IMR-90 (cell line): Measurements from ENCODE around the gene ALPI. TPM values are rescaled to one million over a fixed set of nuclear protein-coding genes. Genes with fewer than 3 reads are reported as not detected.

Source experiments
- ATAC-seq: fragments of 200-7000 bp; cut with Tn5 transposase; 2 replicates; pipeline ENCODE4 v1.9.1; 2020; ENCODE audit warnings: low read depth, mild to moderate bottlenecking, moderate library complexity
- BruUV-seq: library from RNA; stranded (reverse); fragments of 400-500 nt; replicated peaks from 2 replicates; lab custom pipeline; 2021; lab: Mats Ljungman, UMichigan
- CTCF ChIA-PET: fragments of 300-600 bp; formaldehyde crosslinking; extraction: SDS; loops from one replicate; lab custom pipeline; 2021; ENCODE audit warnings: antibody characterized with exemption; lab: Yijun Ruan, JAX
- POLR2A ChIA-PET: fragments of 300-600 bp; sonication (Branson Sonifier 250); formaldehyde crosslinking; loops from one replicate; lab custom pipeline; 2022; ENCODE audit warnings: antibody characterized with exemption; ENCODE audit not compliant: unreplicated experiment; lab: Charles Lee
- DNase-seq: peaks from one replicate; pipeline ENCODE4 v3.0.0; 2013
- H2AFZ ChIP-seq: replicated peaks from 2 replicates; pipeline ENCODE3; 2013; ENCODE audit warnings: low read length, mild to moderate bottlenecking; ENCODE audit not compliant: poor library complexity
- H2AK5ac ChIP-seq: 2 replicates; pipeline ENCODE4 v1.6.1; 2013; ENCODE audit warnings: low read depth, low read length, inconsistent platforms
- H2AK9ac ChIP-seq: replicated peaks from 2 replicates; pipeline ENCODE3; 2013; ENCODE audit warnings: mild to moderate bottlenecking, low read depth, low read length, moderate library complexity; ENCODE audit not compliant: poor library complexity
- H2BK120ac ChIP-seq: 2 replicates; pipeline ENCODE4 v1.6.1; 2013; ENCODE audit warnings: low read depth, low read length, inconsistent platforms
- H2BK15ac ChIP-seq: 3 replicates; pipeline ENCODE4 v1.6.1; 2013; ENCODE audit warnings: low read depth, low read length, inconsistent platforms
- H2BK20ac ChIP-seq: 2 replicates; pipeline ENCODE4 v1.6.1; 2013; ENCODE audit warnings: low read depth, mild to moderate bottlenecking, inconsistent platforms, low read length, moderate library complexity
- H2BK5ac ChIP-seq: 2 replicates; pipeline ENCODE4 v1.6.1; 2013; ENCODE audit warnings: mild to moderate bottlenecking, low read depth, low read length, inconsistent platforms; ENCODE audit not compliant: poor library complexity, severe bottlenecking
- H3K14ac ChIP-seq: replicated peaks from 2 replicates; pipeline ENCODE4 v1.6.1; 2013; ENCODE audit warnings: low read depth, low read length, inconsistent platforms
- H3K18ac ChIP-seq: 2 replicates; pipeline ENCODE4 v1.6.1; 2013; ENCODE audit warnings: low read depth, low read length, control low read depth
- H3K23ac ChIP-seq: 2 replicates; pipeline ENCODE4 v1.6.1; 2013; ENCODE audit warnings: low read depth, low read length, inconsistent platforms
- H3K27ac ChIP-seq: 2 replicates; pipeline ENCODE4 v1.5.1; 2013; ENCODE audit warnings: mild to moderate bottlenecking, control low read depth, low read length; ENCODE audit not compliant: insufficient read depth
- H3K27me3 ChIP-seq: 2 replicates; pipeline ENCODE4 v1.6.1; 2013; ENCODE audit warnings: low read length; ENCODE audit not compliant: control insufficient read depth, insufficient read depth
- H3K36me3 ChIP-seq: 2 replicates; pipeline ENCODE4 v1.6.1; 2013; ENCODE audit warnings: low read length, mixed read lengths; ENCODE audit not compliant: control insufficient read depth, insufficient read depth
- H3K4ac ChIP-seq: 2 replicates; pipeline ENCODE4 v1.6.1; 2013; ENCODE audit warnings: low read depth, low read length, inconsistent platforms
- H3K4me1 ChIP-seq: 2 replicates; pipeline ENCODE4 v1.6.1; 2013; ENCODE audit warnings: low read length, mixed read lengths; ENCODE audit not compliant: control insufficient read depth, insufficient read depth
- H3K4me2 ChIP-seq: 2 replicates; pipeline ENCODE4 v1.6.1; 2013; ENCODE audit warnings: low read depth, mild to moderate bottlenecking, control low read depth, low read length, moderate library complexity
- H3K4me3 ChIP-seq: 2 replicates; pipeline ENCODE4 v1.5.1; 2013; ENCODE audit warnings: low read depth, mild to moderate bottlenecking, control low read depth, low read length, moderate library complexity; ENCODE audit not compliant: insufficient read depth
- H3K56ac ChIP-seq: 2 replicates; pipeline ENCODE4 v1.6.1; 2013; ENCODE audit warnings: low read length, inconsistent platforms; ENCODE audit not compliant: insufficient read depth; ENCODE audit errors: extremely low read depth
- H3K79me1 ChIP-seq, 2 experiments: 2 replicates each; pipeline ENCODE4 v1.6.1; 2013; ENCODE audit warnings: low read length in 2 of 2, inconsistent platforms in 1 of 2, low read depth in 1 of 2
- H3K9ac ChIP-seq: 2 replicates; pipeline ENCODE4 v1.6.1; 2013; ENCODE audit warnings: low read depth, low read length, control low read depth
- H3K9me1 ChIP-seq: 2 replicates; pipeline ENCODE4 v1.6.1; 2013; ENCODE audit warnings: low read length, inconsistent platforms; ENCODE audit not compliant: insufficient read depth
- H3K9me3 ChIP-seq: 2 replicates; pipeline ENCODE4 v1.6.1; 2013; ENCODE audit warnings: low read length; ENCODE audit not compliant: control insufficient read depth, insufficient read depth
- H4K20me1 ChIP-seq: 2 replicates; pipeline ENCODE4 v1.6.1; 2013; ENCODE audit warnings: low read length, inconsistent platforms; ENCODE audit not compliant: insufficient read depth
- H4K5ac ChIP-seq: 2 replicates; pipeline ENCODE4 v1.6.1; 2013; ENCODE audit warnings: mild to moderate bottlenecking, low read depth, low read length, control low read depth
- H4K8ac ChIP-seq, 2 experiments: 2 replicates each; pipeline ENCODE4 v1.6.1; 2013; ENCODE audit warnings: low read depth in 2 of 2, low read length in 2 of 2, control low read depth in 1 of 2, inconsistent platforms in 1 of 2
- H4K91ac ChIP-seq: 2 replicates; pipeline ENCODE4 v1.6.1; 2013; ENCODE audit warnings: low read depth, low read length, inconsistent platforms; ENCODE audit not compliant: insufficient read depth
- BHLHE40 ChIP-seq: fragments of 150-350 bp; IDR thresholded peaks from 2 replicates; pipeline ENCODE4 v1.6.1; 2016; ENCODE audit warnings: mild to moderate bottlenecking, low read depth, low read length
- CHD1 ChIP-seq: IDR thresholded peaks from 2 replicates; pipeline ENCODE4 v1.6.1; 2012; ENCODE audit warnings: low read depth, low read length, improper control_type of control experiment
- FOS ChIP-seq: fragments of 150-350 bp; IDR thresholded peaks from 2 replicates; pipeline ENCODE4 v1.6.1; 2016; ENCODE audit warnings: low read depth, low read length
- MAFK ChIP-seq: IDR thresholded peaks from 2 replicates; pipeline ENCODE4 v1.6.1; 2012; ENCODE audit warnings: low read depth, low read length, improper control_type of control experiment
- MXI1 ChIP-seq: IDR thresholded peaks from 2 replicates; pipeline ENCODE4 v1.6.1; 2012; ENCODE audit warnings: low read depth, mild to moderate bottlenecking, low read length, moderate library complexity, borderline replicate concordance
- RCOR1 ChIP-seq: IDR thresholded peaks from 2 replicates; pipeline ENCODE4 v1.6.1; 2012; ENCODE audit warnings: mild to moderate bottlenecking, low read length, improper control_type of control experiment; ENCODE audit not compliant: insufficient replicate concordance
- RFX5 ChIP-seq: IDR thresholded peaks from 2 replicates; pipeline ENCODE4 v1.8.0; 2012; ENCODE audit warnings: low read depth, mild to moderate bottlenecking, low read length, moderate library complexity
- WGBS, 2 experiments: methylation state at CpG; one replicate each; pipeline versions ENCODE4 v1.1.5 to v1.1.7; 2013; ENCODE audit warnings: missing lambda C conversion rate in 2 of 2; ENCODE audit not compliant: insufficient read length in 1 of 2; ENCODE audit errors: extremely low coverage in 2 of 2; 5-methylcytosine and 5-hydroxymethylcytosine counted together
- dilution Hi-C: fragments of 300-500 bp; cut with HindIII; formaldehyde crosslinking; loops from one replicate; pipeline ENCODE4 v1.14.3; 2018; ENCODE audit warnings: low sequenced_read_pairs; ENCODE audit not compliant: unreplicated experiment
- in situ Hi-C: fragments of 300-500 bp; cut with MboI; formaldehyde crosslinking; loops from 3 replicates; pipeline ENCODE4 v1.14.3; 2019; ENCODE audit warnings: low sequenced_read_pairs, inconsistent platforms, mixed read lengths
- intact Hi-C: fragments of 100-400 bp; cut with micrococcal nuclease; formaldehyde crosslinking; loops from 2 replicates; pipeline ENCODE4 v1.10.0; 2022
- polyA plus RNA-seq, 3 experiments: library from polyadenylated mRNA; depleted of rRNA; stranded (reverse); fragments of >200 nt; gene quantifications; 2 replicates each; pipeline ENCODE4 v1.2.3, GENCODE V29; 2012; ENCODE audit warnings: low replicate concordance in 1 of 3
- total RNA-seq: library from RNA; depleted of rRNA; stranded (reverse); fragments of >200 nt; gene quantifications from 2 replicates; pipeline ENCODE4 v1.2.3, GENCODE V29; 2012

The ALPI gene
- total and polyA plus RNA-seq, 2 of the 4 experiments (the other 2 are of a cell fraction) = not detected

DNA sequence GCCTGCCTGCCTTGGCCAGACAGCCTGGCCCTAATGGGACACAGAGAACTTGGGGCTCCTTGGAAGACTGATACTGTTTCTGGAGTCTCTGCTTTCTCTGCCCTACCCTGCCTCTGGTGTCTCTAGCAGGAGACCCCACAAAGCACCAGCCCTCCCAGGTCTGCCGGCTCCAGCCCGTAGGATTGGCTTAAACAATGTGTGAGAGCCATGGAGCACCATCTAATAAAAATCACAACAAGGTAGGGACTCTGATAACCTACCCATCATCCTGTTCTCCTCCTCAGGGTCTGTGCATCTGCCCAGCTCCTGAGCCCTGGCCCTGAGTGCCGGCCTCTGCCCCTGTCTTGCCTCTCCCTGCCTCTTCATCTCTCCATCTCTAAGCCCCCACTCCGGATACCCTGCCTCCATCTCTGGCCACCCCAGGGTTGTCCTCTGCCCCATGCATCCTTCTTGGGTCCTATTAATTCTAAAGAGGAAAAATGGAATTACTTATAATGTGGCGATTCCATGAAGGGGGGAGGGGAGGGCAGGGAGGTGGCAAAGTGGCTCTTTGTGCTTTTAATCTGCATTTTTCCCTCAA lies 32.9 kb downstream of the ALPI start:
- Histone ChIP-seq H2BK20ac (no peak overlapping the region), H3K27me3 (peaks cover 69% of the 10 kb centered on the region), H3K4me3 (no peak overlapping the region), H2BK15ac (no peak overlapping the region), H2BK5ac (no peak overlapping the region), H3K27ac (no peak overlapping the region), H4K20me1 (no peaks in the 10 kb centered on the region; the same call in 1 of the 2 replicates), H3K9me3 (no peaks in the 10 kb centered on the region), H3K4me2 (no peak overlapping the region), H4K8ac (no peak overlapping the region), H3K9ac (no peak overlapping the region), H3K36me3 (no peaks in the 10 kb centered on the region), H2AK9ac (no peak overlapping the region), H2BK120ac (no peak overlapping the region), H4K5ac (no peak overlapping the region), H3K23ac (no peak overlapping the region), H3K14ac (no peak overlapping the region), H3K18ac (no peak overlapping the region), H4K91ac (no peak overlapping the region), H3K4ac (no peak overlapping the region), H2AK5ac (no peak overlapping the region), H3K56ac (no peak overlapping the region), H3K9me1 (no peaks in the 10 kb centered on the region), H2AFZ (no peak overlapping the region), H3K79me1 (no peaks in the 10 kb centered on the region), H3K4me1 (no peaks in the 10 kb centered on the region; the same call in 1 of the 2 replicates)
- in situ Hi-C loops = no loop called here
- dilution Hi-C loops = no loop called here
- ChIA-PET CTCF (no interaction called here), POLR2A (no interaction called here)
- intact Hi-C loops = no loop called here
- no peak for ATAC-seq
- no TSS peak for BruUV-seq
- WGBS, 2 experiments = 58% methylated on average over 2 of the region's 5 CpGs; no CpG with 5 or more reads in 1 of the 2 experiments
- DNase-seq = no peak
- TF ChIP-seq MXI1 = no peak
- TF ChIP-seq MAFK = no peak
- no peak for TF ChIP-seq CHD1
- no peak for TF ChIP-seq RFX5
- no peak for TF ChIP-seq FOS
- no peak for TF ChIP-seq RCOR1
- TF ChIP-seq BHLHE40 = no peak
